H9 (cell line): ENCODE data around the gene CYP2J2. TPM values are rescaled to one million over a fixed set of nuclear protein-coding genes. Genes with fewer than 3 reads are reported as not detected.

Experiments used
- DNase-seq: peaks from one replicate; pipeline ENCODE4 v3.0.0-alpha.2; 2017
- H2AFZ ChIP-seq: one replicate; pipeline ENCODE4 v1.6.1; 2013; ENCODE audit warnings: mild to moderate bottlenecking, low read length, control low read depth, moderate library complexity
- H2AK5ac ChIP-seq: 2 replicates; pipeline ENCODE4 v1.6.1; 2013; ENCODE audit warnings: low read length, control low read depth, mixed read lengths; ENCODE audit not compliant: insufficient read length
- H2BK120ac ChIP-seq: one replicate; pipeline ENCODE4 v1.6.1; 2013; ENCODE audit warnings: low read depth, mild to moderate bottlenecking, low read length, control low read depth, inconsistent platforms; ENCODE audit not compliant: poor library complexity, severe bottlenecking
- H2BK12ac ChIP-seq: 2 replicates; pipeline ENCODE4 v1.6.1; 2013; ENCODE audit warnings: low read length, control low read depth, mixed read lengths, low read depth; ENCODE audit not compliant: insufficient read length
- H2BK15ac ChIP-seq: 2 replicates; pipeline ENCODE4 v1.6.1; 2013; ENCODE audit warnings: low read depth, low read length, control low read depth
- H2BK20ac ChIP-seq: one replicate; pipeline ENCODE4 v1.6.1; 2013; ENCODE audit warnings: low read depth, mild to moderate bottlenecking, low read length, control low read depth, inconsistent platforms; ENCODE audit not compliant: poor library complexity, severe bottlenecking
- H2BK5ac ChIP-seq: 2 replicates; pipeline ENCODE4 v1.6.1; 2013; ENCODE audit warnings: low read length, control low read depth, mixed read lengths; ENCODE audit not compliant: insufficient read length
- H3K14ac ChIP-seq: 2 replicates; pipeline ENCODE4 v1.6.1; 2013; ENCODE audit warnings: low read length, control low read depth; ENCODE audit not compliant: insufficient read depth
- H3K18ac ChIP-seq: 2 replicates; pipeline ENCODE4 v1.6.1; 2013; ENCODE audit warnings: low read depth, mild to moderate bottlenecking, mixed read lengths, low read length, control low read depth; ENCODE audit not compliant: insufficient read length
- H3K23ac ChIP-seq: 2 replicates; pipeline ENCODE4 v1.6.1; 2013; ENCODE audit warnings: low read length, control low read depth, mixed read lengths, low read depth; ENCODE audit not compliant: insufficient read length
- H3K23me2 ChIP-seq: 2 replicates; pipeline ENCODE4 v1.6.1; 2013; ENCODE audit warnings: low read depth, mild to moderate bottlenecking, mixed read lengths, low read length, control low read depth; ENCODE audit not compliant: insufficient read length, poor library complexity, severe bottlenecking
- H3K27ac ChIP-seq: 2 replicates; pipeline ENCODE4 v1.5.1; 2013; ENCODE audit warnings: low read length, control low read depth, mixed read lengths, low read depth; ENCODE audit not compliant: insufficient read length
- H3K27me3 ChIP-seq: 2 replicates; pipeline ENCODE4 v1.6.1; 2013; ENCODE audit warnings: low read length, control low read depth, inconsistent platforms; ENCODE audit not compliant: insufficient read depth
- H3K4ac ChIP-seq: 2 replicates; pipeline ENCODE4 v1.6.1; 2013; ENCODE audit warnings: low read depth, mild to moderate bottlenecking, control low read depth, inconsistent platforms, low read length, moderate library complexity
- H3K4me1 ChIP-seq: 2 replicates; pipeline ENCODE4 v1.6.1; 2013; ENCODE audit warnings: low read length, control low read depth, inconsistent platforms; ENCODE audit not compliant: insufficient read depth
- H3K4me2 ChIP-seq: 2 replicates; pipeline ENCODE4 v1.6.1; 2013; ENCODE audit warnings: low read length, control low read depth, mixed read lengths; ENCODE audit not compliant: insufficient read length, insufficient read depth
- H3K56ac ChIP-seq: 2 replicates; pipeline ENCODE4 v1.6.1; 2013; ENCODE audit warnings: low read depth, mild to moderate bottlenecking, mixed read lengths, low read length, control low read depth; ENCODE audit not compliant: insufficient read length
- H3K79me1 ChIP-seq: 2 replicates; pipeline ENCODE4 v1.6.1; 2013; ENCODE audit warnings: low read depth, mild to moderate bottlenecking, moderate library complexity, low read length, control low read depth, inconsistent platforms; ENCODE audit not compliant: insufficient read depth, poor library complexity, severe bottlenecking
- H3K79me2 ChIP-seq: 2 replicates; pipeline ENCODE4 v1.6.1; 2013; ENCODE audit warnings: low read length, control low read depth, inconsistent platforms; ENCODE audit not compliant: insufficient read depth
- H3K9ac ChIP-seq: 2 replicates; pipeline ENCODE4 v1.6.1; 2013; ENCODE audit warnings: low read length, control low read depth, mixed read lengths; ENCODE audit not compliant: insufficient read length; ENCODE audit errors: extremely low read depth
- H3K9me3 ChIP-seq: one replicate; pipeline ENCODE4 v1.6.1; 2013; ENCODE audit warnings: low read depth, low read length, inconsistent platforms; ENCODE audit not compliant: control insufficient read depth
- H3T11ph ChIP-seq: one replicate; pipeline ENCODE4 v1.6.1; 2013; ENCODE audit warnings: mild to moderate bottlenecking, low read length, control low read depth, inconsistent platforms
- H4K20me1 ChIP-seq: one replicate; pipeline ENCODE4 v1.6.1; 2013; ENCODE audit not compliant: control insufficient read depth, insufficient read length, insufficient read depth
- H4K5ac ChIP-seq: 2 replicates; pipeline ENCODE4 v1.6.1; 2013; ENCODE audit warnings: low read depth, mild to moderate bottlenecking, mixed read lengths, low read length, control low read depth; ENCODE audit not compliant: insufficient read length
- H4K8ac ChIP-seq: replicated peaks from 2 replicates; pipeline ENCODE4 v1.6.1; 2013; ENCODE audit warnings: low read length, control low read depth, mixed read lengths, low read depth; ENCODE audit not compliant: insufficient read length
- H4K91ac ChIP-seq: 2 replicates; pipeline ENCODE4 v1.6.1; 2013; ENCODE audit warnings: low read depth, mild to moderate bottlenecking, moderate library complexity, mixed read lengths, low read length, control low read depth; ENCODE audit not compliant: insufficient read length
- H3K27ac Mint-ChIP-seq, 3 experiments: 2 replicates in 2 of 3; 3 replicates in 1 of 3; pipeline ENCODE4 v1.8.0; 2020 to 2021; ENCODE audit warnings: mixed read lengths in 3 of 3, mild to moderate bottlenecking in 1 of 3, moderate library complexity in 1 of 3
- H3K27me3 Mint-ChIP-seq: 2 replicates; pipeline ENCODE4 v1.8.0; 2021; ENCODE audit warnings: low read depth, mild to moderate bottlenecking, moderate library complexity, mixed read lengths
- H3K36me3 Mint-ChIP-seq, 3 experiments: 2 replicates in 2 of 3; 3 replicates in 1 of 3; pipeline ENCODE4 v1.8.0; 2020 to 2021; ENCODE audit warnings: low read depth in 3 of 3, mixed read lengths in 3 of 3; ENCODE audit not compliant: insufficient read depth in 1 of 3
- H3K4me1 Mint-ChIP-seq, 2 experiments: 2 replicates each; pipeline ENCODE4 v1.8.0; 2020; ENCODE audit warnings: mixed read lengths in 2 of 2
- H3K4me3 Mint-ChIP-seq, 2 experiments: 2 replicates in 1 of 2; 3 replicates in 1 of 2; pipeline ENCODE4 v1.8.0; 2020 to 2021; ENCODE audit warnings: mild to moderate bottlenecking in 2 of 2, mixed read lengths in 2 of 2, moderate library complexity in 1 of 2
- H3K9me3 Mint-ChIP-seq, 2 experiments: 2 replicates in 1 of 2; 3 replicates in 1 of 2; pipeline ENCODE4 v1.8.0; 2020; ENCODE audit warnings: mild to moderate bottlenecking in 2 of 2, mixed read lengths in 2 of 2, moderate library complexity in 1 of 2
- CTCF ChIP-seq: fragments of 200-600 bp; sonication (generic); conservative IDR thresholded peaks from 3 replicates; pipeline ENCODE4 v1.8.0; 2021; ENCODE audit warnings: antibody characterized with exemption, mild to moderate bottlenecking
- WGBS: extraction: QIAGEN DNeasy Blood & Tissue Kit; methylation state at CpG from one replicate; pipeline ENCODE4 v1.1.7; 2013; ENCODE audit warnings: missing lambda C conversion rate, low lambda C conversion rate, mixed read lengths; ENCODE audit not compliant: insufficient read length; ENCODE audit errors: extremely low coverage; 5-methylcytosine and 5-hydroxymethylcytosine counted together
- total RNA-seq: library from RNA; stranded (reverse); gene quantifications from 2 replicates; pipeline ENCODE4 v1.2.1, GENCODE V29; 2021

Gene CYP2J2
- total RNA-seq, 1 experiment from 2014 or later = 0.57 TPM

- WGBS = no CpG with 5 or more reads among the region's 3 CpGs
- Mint-ChIP-seq H3K27ac (no peak overlapping the region), H3K36me3 (peaks cover 16 to 51% (median 36%) of the 10 kb centered on the region in 3 experiments; a peak in 6 of 7 replicates), H3K4me3 (no peak overlapping the region), H3K4me1 (0 out of 4 replicates have a peak, but pooled peaks cover 0 to 2% of the 10 kb centered on the region in 2 experiments), H3K27me3 (no peaks in the 10 kb centered on the region), H3K9me3 (no peaks in the 10 kb centered on the region)
- Histone ChIP-seq H4K8ac (no peak overlapping the region), H2AK5ac (no peak overlapping the region), H3K23me2 (no peaks in the 10 kb centered on the region), H3K18ac (no peak overlapping the region), H3K79me1 (no peaks in the 10 kb centered on the region), H2BK5ac (no peak overlapping the region), H4K5ac (no peak overlapping the region), H3T11ph (no peak overlapping the region), H3K27ac (no peak overlapping the region), H2BK15ac (no peak overlapping the region), H3K9me3 (no peaks in the 10 kb centered on the region), H2BK20ac (no peak overlapping the region), H2BK120ac (no peak overlapping the region), H3K79me2 (no peaks in the 10 kb centered on the region), H3K4me1 (no peaks in the 10 kb centered on the region), H3K9ac (no peak overlapping the region), H2BK12ac (no peak overlapping the region), H3K27me3 (no peaks in the 10 kb centered on the region), H3K4ac (no peak overlapping the region), H2AFZ (no peak overlapping the region), H3K23ac (no peak overlapping the region), H3K4me2 (no peak overlapping the region), H3K56ac (no peak overlapping the region), H4K20me1 (no peaks in the 10 kb centered on the region), H3K14ac (no peak overlapping the region), H4K91ac (no peak overlapping the region)
- TF ChIP-seq CTCF = no peak
- no peak for DNase-seq
These were observed 80.2 kb downstream of the CYP2J2 start for GRCh38 chr1:59846209-59846894.
